ENCODE results near the gene PPP1R13L.

GRCh38 chr19:45440259-45440638 is 35.4 kb upstream of the PPP1R13L start:
- no peak for TF ChIP-seq CTCF (IDR thresholded peaks at IDR 0.05; ENCODE audit: control extremely low read depth in 1 of 3, insufficient read depth in 1 of 3, low read depth in 1 of 3, low read length in 3 of 3)
- TF ChIP-seq USF2 (IDR thresholded peaks at IDR 0.05; ENCODE audit: low read length), result no peak
